DND-41 (cell line): Measurements from ENCODE around the gene HES4.

ENCODE experiments used
- ATAC-seq: fragments of 200-7000 bp; cut with Tn5 transposase; 3 replicates; pipeline ENCODE4 v1.9.1; 2021; ENCODE audit warnings: low read depth; ENCODE audit not compliant: insufficient read depth
- DNase-seq: peaks from one replicate; pipeline ENCODE4 v3.0.0-alpha.2; 2020
- H2AFZ ChIP-seq: 2 replicates; pipeline ENCODE4 v1.6.0; 2012; ENCODE audit warnings: low read depth, low read length
- H3K27ac ChIP-seq: 2 replicates; pipeline ENCODE4 v1.5.1; 2012; ENCODE audit warnings: low read length, inconsistent platforms
- H3K27me3 ChIP-seq: fragments of 200-600 bp; sonication (generic); 2 replicates; pipeline ENCODE4 v1.6.0; 2012; ENCODE audit warnings: low read length, mild to moderate bottlenecking, inconsistent platforms; ENCODE audit not compliant: insufficient read depth, poor library complexity
- H3K36me3 ChIP-seq: 2 replicates; pipeline ENCODE4 v1.5.1; 2012; ENCODE audit warnings: low read length, inconsistent platforms; ENCODE audit not compliant: insufficient read depth
- H3K4me1 ChIP-seq: 2 replicates; pipeline ENCODE4 v1.5.1; 2012; ENCODE audit warnings: mild to moderate bottlenecking, low read length; ENCODE audit not compliant: insufficient read depth
- H3K4me2 ChIP-seq: 2 replicates; pipeline ENCODE4 v1.6.0; 2012; ENCODE audit warnings: mild to moderate bottlenecking, moderate library complexity, low read length, inconsistent platforms; ENCODE audit not compliant: insufficient read depth
- H3K4me3 ChIP-seq, 2 experiments: fragments of 200-600 bp in 1 of 2; shearing (Covaris generic) in 1 of 2; 2 replicates each; pipeline ENCODE4 v1.5.1; 2012 to 2016; ENCODE audit warnings: inconsistent platforms in 2 of 2, low read length in 2 of 2, mild to moderate bottlenecking in 2 of 2, low read depth in 1 of 2, moderate library complexity in 1 of 2
- H3K79me2 ChIP-seq: 2 replicates; pipeline ENCODE4 v1.6.0; 2012; ENCODE audit warnings: low read length, inconsistent platforms; ENCODE audit not compliant: insufficient read depth
- H3K9ac ChIP-seq: 2 replicates; pipeline ENCODE4 v1.6.0; 2012; ENCODE audit warnings: low read depth, mild to moderate bottlenecking, inconsistent platforms, low read length, moderate library complexity
- H3K9me3 ChIP-seq: 2 replicates; pipeline ENCODE4 v1.5.1; 2012; ENCODE audit warnings: low read length, moderate library complexity, mild to moderate bottlenecking, inconsistent platforms; ENCODE audit not compliant: insufficient read depth, severe bottlenecking
- H4K20me1 ChIP-seq: 2 replicates; pipeline ENCODE4 v1.6.0; 2012; ENCODE audit warnings: low read length; ENCODE audit not compliant: insufficient read depth
- EZH2 ChIP-seq: IDR thresholded peaks from 3 replicates; pipeline ENCODE4 v1.6.1; 2012; ENCODE audit warnings: borderline replicate concordance, low read depth, mild to moderate bottlenecking, moderate library complexity, low read length, inconsistent platforms; ENCODE audit not compliant: severe bottlenecking
- TF ChIP-seq, protein P1 (sequence below): IDR thresholded peaks from 2 replicates; pipeline ENCODE4 v1.5.1; 2012; ENCODE audit warnings: borderline replicate concordance, low read length, moderate library complexity, mild to moderate bottlenecking; ENCODE audit not compliant: poor library complexity, severe bottlenecking; ENCODE audit errors: extremely low read depth

HES4 gene

GRCh38 chr1:980602-981395 is 19.1 kb downstream of the HES4 start:
- DNase-seq (no peak), ATAC-seq (no peak)
- Histone ChIP-seq H3K9ac (no peak overlapping the region), H3K27me3 (peaks cover 4% of the 10 kb centered on the region), H3K79me2 (no peaks in the 10 kb centered on the region), H3K4me1 (peaks cover 9% of the 10 kb centered on the region), H3K27ac (no peak overlapping the region), H3K9me3 (no peaks in the 10 kb centered on the region), H3K4me2 (no peak overlapping the region), H2AFZ (no peak overlapping the region), H3K4me3 (no peak overlapping the region), H3K36me3 (no peaks in the 10 kb centered on the region), H4K20me1 (peaks cover 12% of the 10 kb centered on the region)
- no peak for TF ChIP-seq EZH2
- TF ChIP-seq, protein P1, sequence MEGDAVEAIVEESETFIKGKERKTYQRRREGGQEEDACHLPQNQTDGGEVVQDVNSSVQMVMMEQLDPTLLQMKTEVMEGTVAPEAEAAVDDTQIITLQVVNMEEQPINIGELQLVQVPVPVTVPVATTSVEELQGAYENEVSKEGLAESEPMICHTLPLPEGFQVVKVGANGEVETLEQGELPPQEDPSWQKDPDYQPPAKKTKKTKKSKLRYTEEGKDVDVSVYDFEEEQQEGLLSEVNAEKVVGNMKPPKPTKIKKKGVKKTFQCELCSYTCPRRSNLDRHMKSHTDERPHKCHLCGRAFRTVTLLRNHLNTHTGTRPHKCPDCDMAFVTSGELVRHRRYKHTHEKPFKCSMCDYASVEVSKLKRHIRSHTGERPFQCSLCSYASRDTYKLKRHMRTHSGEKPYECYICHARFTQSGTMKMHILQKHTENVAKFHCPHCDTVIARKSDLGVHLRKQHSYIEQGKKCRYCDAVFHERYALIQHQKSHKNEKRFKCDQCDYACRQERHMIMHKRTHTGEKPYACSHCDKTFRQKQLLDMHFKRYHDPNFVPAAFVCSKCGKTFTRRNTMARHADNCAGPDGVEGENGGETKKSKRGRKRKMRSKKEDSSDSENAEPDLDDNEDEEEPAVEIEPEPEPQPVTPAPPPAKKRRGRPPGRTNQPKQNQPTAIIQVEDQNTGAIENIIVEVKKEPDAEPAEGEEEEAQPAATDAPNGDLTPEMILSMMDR: no peak

DNA sequence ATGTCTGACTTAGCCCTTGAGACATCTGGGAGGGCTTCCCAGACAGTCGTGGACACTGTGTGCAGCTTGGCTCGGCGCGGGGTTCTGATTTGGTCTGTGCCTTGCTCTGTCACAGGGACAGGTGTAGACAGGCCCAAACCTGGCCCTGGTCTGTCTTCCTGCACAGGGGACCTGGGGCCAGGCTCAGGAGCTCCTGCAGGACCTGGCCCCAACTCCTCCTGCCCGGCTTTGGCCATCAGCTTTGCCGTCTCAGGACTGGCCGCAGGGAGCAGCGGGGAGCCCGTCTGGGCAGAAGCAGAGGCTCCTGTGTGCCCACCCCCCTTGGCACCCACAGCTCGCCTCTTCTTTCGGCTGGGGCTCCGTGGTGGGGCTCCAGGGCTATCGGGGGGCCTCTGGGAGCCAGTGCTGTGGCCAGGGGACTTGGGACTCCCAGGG is 19.7 kb downstream of the HES4 start:
- DNase-seq: no peak
- Histone ChIP-seq H3K79me2 (no peaks in the 10 kb centered on the region), H3K4me1 (peaks cover 16% of the 10 kb centered on the region), H4K20me1 (peaks cover 12% of the 10 kb centered on the region), H2AFZ (no peak overlapping the region), H3K27me3 (peaks cover 8% of the 10 kb centered on the region), H3K9me3 (no peaks in the 10 kb centered on the region), H3K36me3 (no peaks in the 10 kb centered on the region), H3K4me3 (no peak overlapping the region), H3K27ac (no peak overlapping the region), H3K9ac (no peak overlapping the region), H3K4me2 (no peak overlapping the region)
- TF ChIP-seq, protein P1: no peak
- no peak for TF ChIP-seq EZH2
- no peak for ATAC-seq

DNA sequence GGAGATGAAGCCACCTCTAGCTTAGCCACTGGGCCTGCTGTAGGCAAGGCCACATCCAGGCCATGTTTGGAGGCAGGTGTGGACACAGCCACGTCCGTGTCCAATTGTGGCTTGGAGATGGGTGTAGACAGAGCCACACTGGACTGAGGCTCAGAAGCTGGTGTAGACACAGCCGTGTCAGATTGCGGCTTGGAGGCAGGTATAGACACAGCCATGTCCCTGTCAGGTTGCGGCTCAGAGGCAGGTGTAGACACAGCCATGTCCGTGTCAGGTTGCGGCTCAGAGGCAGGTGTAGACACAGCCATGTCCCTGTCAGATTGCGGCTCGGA is 20.2 kb downstream of the HES4 start:
- no peak for DNase-seq
- no peaks in the 10 kb centered on the region for H3K36me3 ChIP-seq
- H4K20me1 ChIP-seq: peaks cover 12% of the 10 kb centered on the region
- no peak overlapping the region for H2AFZ ChIP-seq
- H3K79me2 ChIP-seq: no peaks in the 10 kb centered on the region
- H3K9ac ChIP-seq: no peak overlapping the region
- H3K27ac ChIP-seq: no peak overlapping the region
- ATAC-seq: no peak
- H3K9me3 ChIP-seq: no peaks in the 10 kb centered on the region
- H3K27me3 ChIP-seq: peaks cover 9% of the 10 kb centered on the region
- no peak overlapping the region for H3K4me2 ChIP-seq
- H3K4me1 ChIP-seq: peaks cover 17% of the 10 kb centered on the region
- no peak overlapping the region for H3K4me3 ChIP-seq
- TF ChIP-seq, protein P1: no peak
- no peak for TF ChIP-seq EZH2
